GM18520 (cell line): ENCODE results near the gene MEX3C.

Experiments
- ATAC-seq: cut with Tn5 transposase; IDR thresholded peaks from one replicate; pipeline ENCODE4 v1.9.1; 2021; ENCODE audit not compliant: unreplicated experiment

Gene MEX3C

GRCh38 chr18:51157215-51157614, 40.3 kb downstream of the MEX3C start:
- ATAC-seq = no peak

- no peak for ATAC-seq
Measured at GRCh38 chr18:51154431-51155063, 42.9 kb downstream of the MEX3C start.

- ATAC-seq = peak; percentile 61
Measured at GRCh38 chr18:51153659-51154371, 43.7 kb downstream of the MEX3C start.

- ATAC-seq = peak; percentile 18
Measured at GRCh38 chr18:51151568-51152511, 45.6 kb downstream of the MEX3C start.

- ATAC-seq = no peak
Measured at GRCh38 chr18:51151185-51151567, 46.3 kb downstream of the MEX3C start.

GRCh38 chr18:51150113-51150700, 47.3 kb downstream of the MEX3C start:
- ATAC-seq = no peak

GRCh38 chr18:51149670-51150069, 47.8 kb downstream of the MEX3C start:
- ATAC-seq = no peak

GRCh38 chr18:51146909-51147308, 50.6 kb downstream of the MEX3C start:
- no peak for ATAC-seq

- no peak for ATAC-seq
Measured at GRCh38 chr18:51138936-51139335, 58.5 kb downstream of the MEX3C start.

- no peak for ATAC-seq
Measured at GRCh38 chr18:51137891-51138290, 59.6 kb downstream of the MEX3C start.

- ATAC-seq = no peak
Measured at GRCh38 chr18:51137026-51137729, 60.3 kb downstream of the MEX3C start.

GRCh38 chr18:51135795-51136194, 61.7 kb downstream of the MEX3C start:
- no peak for ATAC-seq

GRCh38 chr18:51135364-51135763, 62.1 kb downstream of the MEX3C start:
- no peak for ATAC-seq

GRCh38 chr18:51134721-51135120, 62.8 kb downstream of the MEX3C start:
- no peak for ATAC-seq

GRCh38 chr18:51133580-51134160, 63.8 kb downstream of the MEX3C start:
- ATAC-seq = no peak

GRCh38 chr18:51132256-51132935, 65.1 kb downstream of the MEX3C start:
- ATAC-seq = no peak

- no peak for ATAC-seq
Measured at GRCh38 chr18:51128533-51128932, 68.9 kb downstream of the MEX3C start.

GRCh38 chr18:51127664-51128063, 69.8 kb downstream of the MEX3C start:
- no peak for ATAC-seq

- no peak for ATAC-seq
Measured at GRCh38 chr18:51125976-51126375, 71.5 kb downstream of the MEX3C start.
